ENCODE results near the gene ZMYND10. TPM values are rescaled to one million over a fixed set of nuclear protein-coding genes. Genes with fewer than 3 reads are reported as not detected.
A peak's percentile ranks its signal among the peaks of the same experiment; 100 is the strongest.

The ZMYND10 gene
- total RNA-seq, 1 donor from 2014 or later = not detected

DNA sequence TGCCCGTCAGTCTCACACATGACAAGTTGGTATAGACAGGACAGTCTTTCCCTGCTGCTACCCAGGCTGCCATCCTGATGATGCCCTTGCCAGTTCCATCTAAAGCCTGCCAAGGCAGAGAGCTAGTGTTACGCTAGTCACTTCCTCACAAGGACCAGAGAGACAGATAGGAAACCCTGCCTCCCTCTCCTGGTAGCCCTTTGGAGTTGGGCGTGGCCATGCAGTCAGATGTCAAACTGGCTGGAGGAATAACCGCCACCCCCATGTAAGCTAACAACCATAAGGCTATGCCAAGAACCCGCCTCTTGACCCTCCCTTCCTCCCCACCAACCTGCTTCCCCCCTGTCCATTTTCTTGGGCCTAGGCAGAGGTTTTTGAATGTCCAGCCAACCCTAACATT lies 11.0 kb upstream of the ZMYND10 start:
- Mint-ChIP-seq H3K4me3 (ENCODE audit: unreplicated experiment) (peak overlapping the region; percentile 51), H3K36me3 (ENCODE audit: low read depth, unreplicated experiment) (peaks cover 18% of the 10 kb centered on the region), H3K9me3 (ENCODE audit: unreplicated experiment) (no peaks in the 10 kb centered on the region), H3K27ac (ENCODE audit: unreplicated experiment) (no peak overlapping the region), H3K4me1 (ENCODE audit: unreplicated experiment) (peaks cover 35% of the 10 kb centered on the region), H3K27me3 (ENCODE audit: unreplicated experiment) (peaks cover 3% of the 10 kb centered on the region)
- TF ChIP-seq, protein P1, sequence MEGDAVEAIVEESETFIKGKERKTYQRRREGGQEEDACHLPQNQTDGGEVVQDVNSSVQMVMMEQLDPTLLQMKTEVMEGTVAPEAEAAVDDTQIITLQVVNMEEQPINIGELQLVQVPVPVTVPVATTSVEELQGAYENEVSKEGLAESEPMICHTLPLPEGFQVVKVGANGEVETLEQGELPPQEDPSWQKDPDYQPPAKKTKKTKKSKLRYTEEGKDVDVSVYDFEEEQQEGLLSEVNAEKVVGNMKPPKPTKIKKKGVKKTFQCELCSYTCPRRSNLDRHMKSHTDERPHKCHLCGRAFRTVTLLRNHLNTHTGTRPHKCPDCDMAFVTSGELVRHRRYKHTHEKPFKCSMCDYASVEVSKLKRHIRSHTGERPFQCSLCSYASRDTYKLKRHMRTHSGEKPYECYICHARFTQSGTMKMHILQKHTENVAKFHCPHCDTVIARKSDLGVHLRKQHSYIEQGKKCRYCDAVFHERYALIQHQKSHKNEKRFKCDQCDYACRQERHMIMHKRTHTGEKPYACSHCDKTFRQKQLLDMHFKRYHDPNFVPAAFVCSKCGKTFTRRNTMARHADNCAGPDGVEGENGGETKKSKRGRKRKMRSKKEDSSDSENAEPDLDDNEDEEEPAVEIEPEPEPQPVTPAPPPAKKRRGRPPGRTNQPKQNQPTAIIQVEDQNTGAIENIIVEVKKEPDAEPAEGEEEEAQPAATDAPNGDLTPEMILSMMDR (IDR thresholded peaks at IDR 0.05; ENCODE audit: unreplicated experiment) = no peak
- DNase-seq (ENCODE audit: low spot score) = no peak

DNA sequence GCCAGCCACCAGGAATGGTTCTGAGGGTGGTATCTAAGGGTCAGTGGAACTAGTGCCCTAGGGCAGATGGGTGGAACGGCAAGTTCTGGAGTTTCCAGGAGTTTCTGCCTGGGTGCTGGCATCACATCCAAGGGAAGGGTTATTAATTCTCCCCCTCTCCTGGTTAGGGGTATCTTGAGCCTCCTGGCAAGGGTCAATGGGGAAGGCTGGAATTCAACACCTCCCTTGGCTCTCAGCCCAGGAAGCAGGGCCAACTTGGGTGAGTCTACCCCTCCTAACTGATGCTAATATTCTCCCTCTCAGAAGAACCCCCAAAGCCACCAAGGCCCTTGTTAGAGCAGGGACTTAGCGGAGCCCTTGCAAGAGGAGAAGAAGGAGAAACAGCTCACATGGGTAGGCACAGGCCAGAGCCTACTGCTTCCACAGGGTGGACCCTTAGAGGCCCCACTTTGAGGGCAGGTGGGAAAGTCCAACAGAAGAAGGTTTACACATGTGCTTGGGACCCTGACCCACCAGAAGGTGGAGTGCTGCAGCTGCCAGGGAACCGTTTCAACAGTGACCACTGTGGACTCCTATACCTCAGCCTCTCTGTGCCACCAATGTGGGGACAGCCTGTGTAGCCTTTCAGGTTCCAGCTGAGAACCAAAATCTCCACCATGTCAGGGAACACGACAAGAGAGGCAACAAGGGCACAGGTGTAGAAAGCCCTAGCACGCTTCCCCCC lies 10.5 kb upstream of the ZMYND10 start:
- H3K4me3 Mint-ChIP-seq (ENCODE audit: unreplicated experiment) = peak overlapping the region; percentile 51
- H3K36me3 Mint-ChIP-seq (ENCODE audit: low read depth, unreplicated experiment) = peaks cover 18% of the 10 kb centered on the region
- no peak for DNase-seq (ENCODE audit: low spot score)
- H3K4me1 Mint-ChIP-seq (ENCODE audit: unreplicated experiment) = peaks cover 39% of the 10 kb centered on the region
- no peak overlapping the region for H3K27ac Mint-ChIP-seq (ENCODE audit: unreplicated experiment)
- peaks cover 3% of the 10 kb centered on the region for H3K27me3 Mint-ChIP-seq (ENCODE audit: unreplicated experiment)
- H3K9me3 Mint-ChIP-seq (ENCODE audit: unreplicated experiment) = no peaks in the 10 kb centered on the region
- TF ChIP-seq, protein P1 (IDR thresholded peaks at IDR 0.05; ENCODE audit: unreplicated experiment) = no peak

DNA sequence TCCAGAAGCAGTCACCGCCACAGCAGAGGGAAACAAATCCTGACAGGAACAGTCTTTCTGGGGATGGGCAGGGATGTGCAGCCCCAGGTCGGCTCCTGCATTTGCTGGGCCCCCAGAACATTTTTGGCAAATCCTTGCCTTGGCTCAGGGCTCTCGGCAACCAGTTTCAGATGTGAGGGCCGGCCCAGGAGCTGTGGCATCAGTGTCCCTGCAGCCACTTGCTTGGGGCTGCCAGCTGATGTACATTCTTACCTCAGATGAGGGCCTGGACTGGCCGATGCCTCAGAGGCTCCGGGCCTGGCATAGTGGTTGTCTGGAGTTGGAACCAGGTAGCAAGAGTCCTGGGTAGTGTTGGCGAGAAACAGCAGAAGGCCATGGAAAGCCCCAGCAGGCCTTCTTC lies 9.3 kb upstream of the ZMYND10 start:
- Mint-ChIP-seq H3K36me3 (ENCODE audit: low read depth, unreplicated experiment) (peaks cover 18% of the 10 kb centered on the region), H3K27ac (ENCODE audit: unreplicated experiment) (no peak overlapping the region), H3K27me3 (ENCODE audit: unreplicated experiment) (peaks cover 8% of the 10 kb centered on the region), H3K9me3 (ENCODE audit: unreplicated experiment) (no peaks in the 10 kb centered on the region), H3K4me3 (ENCODE audit: unreplicated experiment) (no peak overlapping the region), H3K4me1 (ENCODE audit: unreplicated experiment) (peaks cover 43% of the 10 kb centered on the region)
- no peak for DNase-seq (ENCODE audit: low spot score)
- TF ChIP-seq, protein P1 (IDR thresholded peaks at IDR 0.05; ENCODE audit: unreplicated experiment) = no peak

DNA sequence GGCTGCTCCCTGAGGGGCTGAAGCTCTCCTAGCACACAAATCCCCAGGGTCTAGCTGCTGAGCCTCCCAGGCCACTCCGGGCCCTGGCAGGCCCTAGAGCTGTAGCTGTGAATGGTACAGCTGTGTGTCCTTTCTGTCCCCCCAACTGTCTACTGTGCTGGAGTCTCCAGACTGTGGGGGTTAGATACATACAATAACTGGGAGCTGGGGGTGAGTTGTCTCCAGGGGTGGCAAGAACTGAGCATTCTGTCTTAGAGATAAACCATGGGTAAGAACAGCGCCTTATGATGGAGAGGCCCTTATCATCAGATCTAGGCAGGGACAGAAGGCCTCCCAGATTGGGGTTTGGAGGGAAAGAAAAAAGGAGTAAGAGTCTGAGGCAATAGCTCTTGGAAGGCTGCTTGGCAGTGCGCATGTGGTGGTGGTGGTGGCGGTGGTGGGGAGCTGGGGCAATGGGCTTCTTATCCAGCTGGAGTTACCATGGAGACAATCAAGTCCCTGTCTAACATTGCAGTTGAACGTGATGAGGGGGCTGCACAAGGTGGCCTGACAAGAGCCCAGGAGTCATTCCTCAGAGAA lies 8.7 kb upstream of the ZMYND10 start:
- Mint-ChIP-seq H3K36me3 (ENCODE audit: low read depth, unreplicated experiment) (peaks cover 18% of the 10 kb centered on the region), H3K4me3 (ENCODE audit: unreplicated experiment) (peak overlapping the region; percentile 66), H3K27me3 (ENCODE audit: unreplicated experiment) (peaks cover 8% of the 10 kb centered on the region), H3K27ac (ENCODE audit: unreplicated experiment) (no peak overlapping the region), H3K9me3 (ENCODE audit: unreplicated experiment) (no peaks in the 10 kb centered on the region), H3K4me1 (ENCODE audit: unreplicated experiment) (peaks cover 38% of the 10 kb centered on the region)
- TF ChIP-seq, protein P1 (IDR thresholded peaks at IDR 0.05; ENCODE audit: unreplicated experiment) = no peak
- DNase-seq (ENCODE audit: low spot score) = no peak

Measured in endothelial cell (in vitro differentiated cells).